Measurements from ENCODE around the gene TGFB2. TPM values are rescaled to one million over a fixed set of nuclear protein-coding genes. Genes with fewer than 3 reads are reported as not detected.

Gene TGFB2
- total RNA-seq, 2 experiments from 2014 or later, result 0.03 to 0.11 TPM

DNA sequence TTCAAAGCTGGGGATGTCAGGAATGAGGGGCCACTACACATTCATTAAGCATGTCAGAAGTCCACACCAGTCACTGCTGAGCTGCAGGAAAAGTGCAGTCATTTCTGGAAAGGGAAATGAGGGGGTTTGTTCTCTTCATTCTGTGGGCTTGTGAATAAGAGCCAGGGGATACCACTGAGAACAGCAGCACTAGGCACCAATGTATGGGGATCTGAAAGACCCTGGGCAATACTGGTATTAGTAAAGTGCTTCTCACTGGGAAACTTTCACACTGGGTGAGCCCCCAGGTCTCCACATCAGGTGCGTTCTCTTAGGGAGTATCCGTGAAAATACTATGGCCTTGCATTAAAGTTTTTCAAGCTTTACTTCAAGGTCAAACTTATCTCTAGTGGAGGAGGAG is 49.9 kb downstream of the TGFB2 start:
- no peaks in the 10 kb centered on the region for H3K36me3 ChIP-seq (ENCODE audit: insufficient read depth, low read length)
- H4K20me1 ChIP-seq (ENCODE audit: insufficient read depth, low read length), result no peaks in the 10 kb centered on the region
- no peaks in the 10 kb centered on the region for H3K9me2 ChIP-seq (ENCODE audit: insufficient read depth, low read length)
- ChIA-PET CTCF (ENCODE audit: unreplicated experiment) (no interaction called here), POLR2A (interaction anchor here (0.7 kb wide), 1 partner anchor 13 kb away, joined by 4 read pairs; no protein-coding TSS in a partner anchor)
- no peak overlapping the region for H3K27ac ChIP-seq (ENCODE audit: low read depth, low read length, poor library complexity, severe bottlenecking)
- TF ChIP-seq EZH2phosphoT487 (IDR thresholded peaks at IDR 0.05; ENCODE audit: borderline replicate concordance, low read depth, low read length), result no peak
- no peak for TF ChIP-seq CTCF (conservative IDR thresholded peaks at IDR 0.05; ENCODE audit: low read length)
- no peak for DNase-seq (ENCODE audit: low spot score)
- H3K4me2 ChIP-seq (ENCODE audit: low read length), result no peak overlapping the region
- H3K4me3 ChIP-seq (ENCODE audit: low read depth, low read length, poor library complexity, severe bottlenecking), result no peak overlapping the region
- no peaks in the 10 kb centered on the region for H3K9me3 ChIP-seq (ENCODE audit: low read length)
- no peak overlapping the region for H2AFZ ChIP-seq (ENCODE audit: low read length)
- no peaks in the 10 kb centered on the region for H3K4me1 ChIP-seq (ENCODE audit: insufficient read depth, low read length, poor library complexity, severe bottlenecking)
- H3K79me2 ChIP-seq (ENCODE audit: insufficient read depth, low read depth, low read length), result no peaks in the 10 kb centered on the region
- no TSS peak for BruUV-seq (replicated peaks)
- intact Hi-C loops (cut with micrococcal nuclease; ENCODE audit: unreplicated experiment), result no loop called here

DNA sequence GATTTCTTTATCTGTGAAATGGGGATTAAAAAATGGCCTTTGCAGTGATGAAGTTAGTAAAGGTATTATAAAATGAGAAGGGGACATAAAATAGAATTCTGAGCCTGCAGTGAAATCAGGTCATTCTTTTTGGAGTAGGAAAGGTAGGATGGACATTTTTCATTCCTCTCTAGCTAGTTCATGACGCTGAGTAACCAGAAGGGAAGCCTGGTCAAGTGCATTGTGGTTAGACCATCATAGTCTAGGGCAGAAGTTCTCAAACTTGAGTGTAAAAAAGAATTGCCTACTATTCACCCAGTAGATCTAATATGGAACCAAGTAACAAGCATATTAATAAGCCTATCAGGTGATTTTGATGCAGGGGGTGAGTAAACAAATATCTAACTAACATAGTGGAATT is 50.8 kb downstream of the TGFB2 start:
- POLR2A ChIA-PET, result interaction anchor here (0.6 kb wide), 1 partner anchor 292 kb away, joined by 3 read pairs; no protein-coding TSS in a partner anchor
- Histone ChIP-seq H3K36me3 (ENCODE audit: insufficient read depth, low read length) (no peaks in the 10 kb centered on the region), H3K27ac (ENCODE audit: low read depth, low read length, poor library complexity, severe bottlenecking) (no peak overlapping the region), H3K4me3 (ENCODE audit: low read depth, low read length, poor library complexity, severe bottlenecking) (no peak overlapping the region), H3K4me1 (ENCODE audit: insufficient read depth, low read length, poor library complexity, severe bottlenecking) (no peaks in the 10 kb centered on the region), H2AFZ (ENCODE audit: low read length) (no peak overlapping the region), H3K4me2 (ENCODE audit: low read length) (no peak overlapping the region), H3K9me3 (ENCODE audit: low read length) (no peaks in the 10 kb centered on the region), H3K79me2 (ENCODE audit: insufficient read depth, low read depth, low read length) (no peaks in the 10 kb centered on the region), H4K20me1 (ENCODE audit: insufficient read depth, low read length) (no peaks in the 10 kb centered on the region), H3K9me2 (ENCODE audit: insufficient read depth, low read length) (no peaks in the 10 kb centered on the region)
- CTCF ChIA-PET (ENCODE audit: unreplicated experiment), result no interaction called here
- DNase-seq (ENCODE audit: low spot score), result no peak
- no TSS peak for BruUV-seq (replicated peaks)
- no peak for TF ChIP-seq CTCF (conservative IDR thresholded peaks at IDR 0.05; ENCODE audit: low read length)
- TF ChIP-seq EZH2phosphoT487 (IDR thresholded peaks at IDR 0.05; ENCODE audit: borderline replicate concordance, low read depth, low read length), result no peak
- intact Hi-C loops (cut with micrococcal nuclease; ENCODE audit: unreplicated experiment), result no loop called here

- no peak overlapping the region for H3K4me3 ChIP-seq (ENCODE audit: low read depth, low read length, poor library complexity, severe bottlenecking)
- no peaks in the 10 kb centered on the region for H3K4me1 ChIP-seq (ENCODE audit: insufficient read depth, low read length, poor library complexity, severe bottlenecking)
- no peak for DNase-seq (ENCODE audit: low spot score)
- no peak overlapping the region for H3K4me2 ChIP-seq (ENCODE audit: low read length)
- H3K27ac ChIP-seq (ENCODE audit: low read depth, low read length, poor library complexity, severe bottlenecking), result no peak overlapping the region
- ChIA-PET POLR2A (no interaction called here), CTCF (ENCODE audit: unreplicated experiment) (no interaction called here)
- no peaks in the 10 kb centered on the region for H3K9me2 ChIP-seq (ENCODE audit: insufficient read depth, low read length)
- no peaks in the 10 kb centered on the region for H3K79me2 ChIP-seq (ENCODE audit: insufficient read depth, low read depth, low read length)
- no peak overlapping the region for H2AFZ ChIP-seq (ENCODE audit: low read length)
- no peaks in the 10 kb centered on the region for H3K9me3 ChIP-seq (ENCODE audit: low read length)
- no peaks in the 10 kb centered on the region for H4K20me1 ChIP-seq (ENCODE audit: insufficient read depth, low read length)
- no peaks in the 10 kb centered on the region for H3K36me3 ChIP-seq (ENCODE audit: insufficient read depth, low read length)
- intact Hi-C loops (cut with micrococcal nuclease; ENCODE audit: unreplicated experiment), result no loop called here
- no TSS peak for BruUV-seq (replicated peaks)
- no peak for TF ChIP-seq CTCF (conservative IDR thresholded peaks at IDR 0.05; ENCODE audit: low read length)
- TF ChIP-seq EZH2phosphoT487 (IDR thresholded peaks at IDR 0.05; ENCODE audit: borderline replicate concordance, low read depth, low read length), result no peak
These were observed 52.7 kb downstream of the TGFB2 start for GRCh38 chr1:218397752-218398339.
